Small intestine (tissue), 7 donors: ENCODE measurements around the gene ISCU. TPM values are rescaled to one million over a fixed set of nuclear protein-coding genes. Genes with fewer than 3 reads are reported as not detected.

Source experiments
- DNase-seq, 2 donors: peaks; one replicate each; pipeline versions ENCODE4 v3.0.0 to v3.0.0-alpha.2; 2013
- FAIRE-seq: peaks from 2 replicates; lab custom pipeline; 2012; peaks lifted over from hg19 to GRCh38; lab: Jason Lieb, UNC
- H3K27ac ChIP-seq, 3 donors: one replicate each; pipeline ENCODE4 v1.5.1; 2013; ENCODE audit warnings: low read length in 2 of 3, mild to moderate bottlenecking in 2 of 3, control low read depth in 1 of 3, inconsistent platforms in 1 of 3, low read depth in 1 of 3, moderate library complexity in 1 of 3
- H3K27me3 ChIP-seq, 3 donors: one replicate each; pipeline ENCODE4 v1.6.1; 2013; ENCODE audit warnings: low read length in 3 of 3, inconsistent platforms in 1 of 3; ENCODE audit not compliant: control insufficient read depth in 3 of 3, insufficient read depth in 3 of 3
- H3K36me3 ChIP-seq, 3 donors: one replicate each; pipeline ENCODE4 v1.6.1; 2013; ENCODE audit warnings: low read length in 3 of 3, inconsistent platforms in 1 of 3, low read depth in 1 of 3, mild to moderate bottlenecking in 1 of 3, moderate library complexity in 1 of 3; ENCODE audit not compliant: control insufficient read depth in 3 of 3, insufficient read depth in 2 of 3
- H3K4me1 ChIP-seq, 3 donors: one replicate each; pipeline ENCODE4 v1.6.1; 2013; ENCODE audit warnings: low read length in 2 of 3, inconsistent platforms in 1 of 3, low read depth in 1 of 3, mild to moderate bottlenecking in 1 of 3, moderate library complexity in 1 of 3; ENCODE audit not compliant: control insufficient read depth in 3 of 3, insufficient read depth in 2 of 3
- H3K4me3 ChIP-seq, 3 donors: one replicate each; pipeline ENCODE4 v1.5.1; 2013; ENCODE audit warnings: low read length in 3 of 3, control low read depth in 1 of 3, inconsistent platforms in 1 of 3, low read depth in 1 of 3, mild to moderate bottlenecking in 1 of 3, moderate library complexity in 1 of 3
- H3K9me3 ChIP-seq, 2 donors: one replicate each; pipeline ENCODE4 v1.6.1; 2013; ENCODE audit warnings: low read depth in 1 of 2, low read length in 1 of 2; ENCODE audit not compliant: control insufficient read depth in 2 of 2, insufficient read depth in 1 of 2
- WGBS, 3 donors: extraction: QIAGEN DNeasy Blood & Tissue Kit; methylation state at CpG; one replicate each; pipeline ENCODE4 v1.1.7; 2013; 5-methylcytosine and 5-hydroxymethylcytosine counted together
- polyA plus RNA-seq, 4 donors: library from polyadenylated mRNA; stranded (reverse) in 3 of 4; unstranded in 1 of 4; fragments of 200-250 nt in 3 of 4; fragments of 120-200 nt in 1 of 4; gene quantifications; one replicate each; pipeline versions ENCODE4 v1.2.1 to v1.2.3, GENCODE V29; 2013
- donor health status: healthy with polysubstance abuse.
- donor health status: control.
- donor health status: control.
- donor health status: Bipolar disorder and iron deficiency.
- donor health status: healthy.

The ISCU gene
- polyA plus RNA-seq, 4 donors: 102 to 178 (median 132) TPM

- 83 to 85% (median 83%) methylated on average over 21 to 22 of the region's 22 CpGs for WGBS, 3 donors
- FAIRE-seq: no peak
- no peak overlapping the region for H3K4me3 ChIP-seq
Measured at GRCh38 chr12:108591267-108591980, 29.0 kb downstream of the ISCU start.

GRCh38 chr12:108592033-108592909 is 29.9 kb downstream of the ISCU start:
- no peak for DNase-seq
- WGBS, 3 donors: 89 to 93% (median 90%) methylated on average over 25 of the region's 25 CpGs
- Histone ChIP-seq H3K4me3 (no peak overlapping the region), H3K27ac (no peak overlapping the region), H3K4me1 (no peaks in the 10 kb centered on the region), H3K9me3 (no peaks in the 10 kb centered on the region), H3K27me3 (no peaks in the 10 kb centered on the region), H3K36me3 (peaks cover 0 to 2% (median 0%) of the 10 kb centered on the region in 3 donors)
- no peak for FAIRE-seq

More at GRCh38 chr12:108591267-108591980, 29.0 kb downstream of the ISCU start:
- Histone ChIP-seq H3K27ac (no peak overlapping the region), H3K9me3 (no peaks in the 10 kb centered on the region), H3K4me1 (no peaks in the 10 kb centered on the region), H3K27me3 (no peaks in the 10 kb centered on the region), H3K36me3 (peaks cover 0 to 2% (median 0%) of the 10 kb centered on the region in 3 donors)
- no peak for DNase-seq

GRCh38 chr12:108594323-108594903 is 32.0 kb downstream of the ISCU start:
- H3K27ac ChIP-seq: no peak overlapping the region
- H3K9me3 ChIP-seq: no peaks in the 10 kb centered on the region
- 93 to 94% (median 93%) methylated on average over 10 of the region's 10 CpGs for WGBS, 3 donors
- H3K4me3 ChIP-seq: no peak overlapping the region
- DNase-seq (no peak), FAIRE-seq (no peak)
- peaks cover 0 to 2% (median 0%) of the 10 kb centered on the region in 3 donors for H3K36me3 ChIP-seq
- H3K4me1 ChIP-seq: peaks cover 0 to 3% (median 0%) of the 10 kb centered on the region in 3 donors
- no peaks in the 10 kb centered on the region for H3K27me3 ChIP-seq

- Histone ChIP-seq H3K4me1 (peaks cover 0 to 3% (median 0%) of the 10 kb centered on the region in 3 donors), H3K27ac (no peak overlapping the region), H3K27me3 (no peaks in the 10 kb centered on the region), H3K9me3 (no peaks in the 10 kb centered on the region), H3K4me3 (no peak overlapping the region), H3K36me3 (peaks cover 0 to 2% (median 0%) of the 10 kb centered on the region in 3 donors)
- FAIRE-seq (no peak), DNase-seq (no peak)
- WGBS, 3 donors: 87 to 91% (median 89%) methylated on average over 7 of the region's 7 CpGs
Measured at GRCh38 chr12:108594960-108595710, 32.7 kb downstream of the ISCU start.

GRCh38 chr12:108595711-108596647 is 33.6 kb downstream of the ISCU start:
- FAIRE-seq (no peak), DNase-seq (no peak)
- Histone ChIP-seq H3K9me3 (no peaks in the 10 kb centered on the region), H3K36me3 (peaks cover 0 to 2% (median 0%) of the 10 kb centered on the region in 3 donors), H3K27me3 (no peaks in the 10 kb centered on the region), H3K4me3 (peak overlapping the region in 1 of 3 donors; percentile 58), H3K27ac (peak overlapping the region in 1 of 3 donors; percentile 30), H3K4me1 (peaks cover 0 to 3% (median 0%) of the 10 kb centered on the region in 3 donors)
- WGBS, 3 donors: 74 to 76% (median 76%) methylated on average over 17 of the region's 17 CpGs

- Histone ChIP-seq H3K4me3 (peak overlapping the region in 1 of 3 donors; percentile 58), H3K27ac (peak overlapping the region in 1 of 3 donors; percentile 33)
- FAIRE-seq: no peak
Measured at GRCh38 chr12:108596854-108597558, 34.6 kb downstream of the ISCU start.

More at GRCh38 chr12:108596854-108597558, 34.6 kb downstream of the ISCU start:
- WGBS, 3 donors: 49 to 53% (median 52%) methylated on average over 8 to 10 of the region's 10 CpGs
- Histone ChIP-seq H3K9me3 (no peaks in the 10 kb centered on the region), H3K36me3 (no peaks in the 10 kb centered on the region), H3K27me3 (no peaks in the 10 kb centered on the region), H3K4me1 (peaks cover 0 to 3% (median 0%) of the 10 kb centered on the region in 3 donors)
- no peak for DNase-seq
